HG03378 (cell line): ENCODE data around the gene SERINC3.

ENCODE experiments used
- ATAC-seq: cut with Tn5 transposase; IDR thresholded peaks from one replicate; pipeline ENCODE4 v1.9.1; 2021; ENCODE audit warnings: mild to moderate bottlenecking, moderate library complexity; ENCODE audit not compliant: unreplicated experiment

The SERINC3 gene

DNA sequence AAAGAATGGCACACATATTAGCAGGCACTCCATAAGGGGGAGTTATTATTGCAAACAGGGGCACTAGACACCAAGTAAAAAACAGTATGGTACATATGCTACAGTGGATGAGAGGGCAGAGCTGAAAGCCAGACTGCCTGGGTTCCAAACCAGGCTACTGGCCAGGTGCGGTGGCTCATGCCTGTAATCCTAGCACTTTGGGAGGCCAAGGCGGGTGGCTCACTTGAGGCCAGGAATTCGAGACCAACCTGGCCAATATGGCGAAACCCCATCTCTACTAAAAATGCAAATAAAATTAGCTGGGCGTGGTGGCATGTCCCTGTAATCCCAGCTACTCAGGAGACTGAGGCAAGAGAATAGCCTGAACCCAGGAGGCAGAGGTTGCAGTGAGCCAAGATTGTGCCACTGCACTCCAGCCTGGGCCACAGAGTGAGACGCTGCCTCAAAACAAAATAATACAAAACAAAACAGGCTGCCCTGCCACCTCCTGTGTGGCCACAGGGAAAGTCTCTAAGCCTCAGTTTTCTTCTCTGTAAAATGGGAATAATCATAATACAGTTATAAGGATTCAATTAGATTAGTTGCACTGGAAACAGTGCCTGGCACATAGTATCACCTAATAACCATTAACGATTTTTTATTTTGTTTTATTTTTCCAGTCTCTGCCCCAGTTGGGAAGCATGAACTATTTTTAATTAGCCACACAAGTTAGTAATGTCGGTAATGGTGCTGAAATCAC lies 53.7 kb downstream of the SERINC3 start:
- no peak for ATAC-seq

- no peak for ATAC-seq
Observed at GRCh38 chr20:44467289-44467883, 54.5 kb downstream of the SERINC3 start.

GRCh38 chr20:44465001-44465560 lies 56.8 kb downstream of the SERINC3 start:
- ATAC-seq: no peak

DNA sequence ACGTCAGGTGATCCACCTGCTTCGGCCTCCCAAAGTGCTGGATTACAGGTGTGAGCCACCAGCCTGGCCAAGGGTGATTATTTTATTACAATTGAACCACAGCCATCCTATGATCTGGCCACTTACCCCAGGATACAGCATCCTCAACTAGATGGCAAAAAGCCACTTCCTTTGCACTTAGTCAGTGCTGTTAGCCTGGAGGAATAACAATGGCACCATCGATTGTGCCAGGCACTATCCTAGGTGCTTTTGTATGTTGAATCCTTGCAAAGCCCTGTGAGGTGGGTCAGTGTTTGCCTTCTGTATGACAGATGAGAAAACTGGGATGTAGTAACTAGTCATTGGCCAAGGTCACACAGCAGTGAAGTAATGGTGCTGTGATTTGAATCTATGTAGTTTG lies 57.4 kb downstream of the SERINC3 start:
- ATAC-seq: no peak

GRCh38 chr20:44463466-44463865 lies 58.4 kb downstream of the SERINC3 start:
- no peak for ATAC-seq

- ATAC-seq: no peak
Observed at GRCh38 chr20:44461803-44462174, 60.1 kb downstream of the SERINC3 start.

GRCh38 chr20:44461142-44461802 lies 60.6 kb downstream of the SERINC3 start:
- no peak for ATAC-seq

DNA sequence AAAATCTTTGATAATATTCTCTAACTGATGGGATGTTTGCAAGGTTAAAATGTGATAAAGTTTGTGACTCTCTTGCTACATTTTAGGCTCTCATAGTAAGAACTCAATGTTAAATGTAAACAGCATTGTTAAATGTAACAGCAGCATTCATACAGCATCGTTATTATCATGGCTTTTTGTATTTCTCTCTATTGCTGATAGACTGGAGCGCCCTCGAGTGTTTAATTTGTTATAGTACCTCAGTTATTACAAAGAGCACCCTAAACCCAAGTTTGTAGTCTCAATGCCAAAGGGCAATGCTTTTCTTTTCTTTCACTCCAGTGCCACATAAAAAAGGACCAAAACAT lies 61.1 kb downstream of the SERINC3 start:
- no peak for ATAC-seq

GRCh38 chr20:44459271-44459670 lies 62.6 kb downstream of the SERINC3 start:
- ATAC-seq: no peak

DNA sequence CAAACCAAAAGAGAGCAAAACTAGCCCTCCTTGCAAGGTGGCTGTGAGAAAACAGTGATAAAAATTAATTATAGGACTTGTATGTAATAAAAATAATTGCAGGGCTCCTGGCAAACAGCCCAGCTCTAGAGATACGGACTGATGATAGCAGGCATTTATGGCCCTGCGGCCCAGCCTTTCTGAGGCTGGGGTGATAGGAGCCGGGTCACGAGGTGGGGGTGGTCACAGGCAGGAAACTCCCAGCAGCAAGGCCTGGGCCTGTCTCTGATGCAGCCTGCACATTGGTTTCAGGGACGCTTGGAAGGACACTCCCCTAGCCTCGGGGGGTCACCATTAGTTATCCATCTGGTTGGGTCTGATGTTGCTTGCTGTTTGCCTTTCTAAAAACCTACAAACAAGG lies 64.9 kb downstream of the SERINC3 start:
- no peak for ATAC-seq

- ATAC-seq: no peak
Observed at GRCh38 chr20:44456611-44457010, 65.3 kb downstream of the SERINC3 start.

- no peak for ATAC-seq
Observed at GRCh38 chr20:44455126-44455525, 66.7 kb downstream of the SERINC3 start.

DNA sequence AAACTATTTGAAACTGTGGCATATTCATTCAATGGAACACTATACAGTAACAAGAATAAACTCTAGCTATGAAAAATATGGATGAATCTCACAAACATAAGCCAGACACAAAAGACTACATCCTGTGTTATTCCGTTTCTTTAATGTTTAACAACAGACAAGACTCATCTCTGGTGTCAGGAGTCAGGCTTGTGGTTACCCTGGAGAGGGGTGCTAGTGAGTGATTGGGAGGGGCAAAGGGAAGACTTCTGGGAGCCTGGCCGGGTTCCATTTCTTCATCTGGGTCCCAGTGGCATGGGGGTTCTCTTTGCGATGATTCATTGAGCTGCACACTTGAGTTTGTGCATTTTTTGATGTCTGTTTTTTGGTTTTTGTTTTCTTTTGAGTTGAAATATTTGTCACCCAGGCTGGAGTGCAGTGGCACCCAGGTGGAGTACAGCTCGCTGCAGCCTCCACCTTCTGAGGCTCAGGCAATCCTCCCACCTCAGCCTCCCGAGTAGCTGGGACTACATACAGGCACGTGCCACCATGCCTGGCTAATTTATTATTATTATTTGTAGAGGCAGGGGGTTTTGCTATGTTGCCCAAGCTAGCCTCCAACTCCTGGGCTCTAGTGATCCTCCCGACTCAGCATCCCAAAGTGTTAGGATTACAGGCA lies 67.4 kb downstream of the SERINC3 start:
- no peak for ATAC-seq

DNA sequence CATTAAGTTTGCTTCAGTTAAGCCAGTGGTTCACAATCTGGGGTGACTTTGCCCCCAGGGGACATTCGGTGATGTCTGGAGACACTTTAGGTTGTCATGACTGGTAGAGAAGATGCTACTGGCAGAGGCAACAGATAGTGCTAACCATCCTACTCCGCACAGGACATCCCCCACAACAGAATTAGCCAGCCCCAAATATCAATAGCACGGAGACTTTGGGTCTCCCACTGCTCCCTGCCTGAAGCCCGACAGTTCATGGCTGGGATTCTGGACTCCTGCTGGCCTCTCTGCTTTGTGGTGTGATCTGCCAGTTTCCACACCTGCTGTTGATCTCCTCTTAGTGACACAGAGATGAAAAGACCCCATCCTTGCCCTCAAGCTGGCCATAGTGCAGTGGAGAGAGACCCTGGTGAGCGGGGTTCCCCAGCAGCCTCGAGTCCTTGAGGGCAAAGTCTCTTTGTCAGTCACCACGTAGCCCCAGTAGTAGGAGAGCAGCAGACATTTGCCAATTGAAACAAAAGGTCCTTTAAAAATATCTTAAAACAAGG lies 70.9 kb downstream of the SERINC3 start:
- no peak for ATAC-seq

GRCh38 chr20:44450281-44450889 lies 71.5 kb downstream of the SERINC3 start:
- no peak for ATAC-seq

- no peak for ATAC-seq
Observed at GRCh38 chr20:44449864-44450263, 72.0 kb downstream of the SERINC3 start.

DNA sequence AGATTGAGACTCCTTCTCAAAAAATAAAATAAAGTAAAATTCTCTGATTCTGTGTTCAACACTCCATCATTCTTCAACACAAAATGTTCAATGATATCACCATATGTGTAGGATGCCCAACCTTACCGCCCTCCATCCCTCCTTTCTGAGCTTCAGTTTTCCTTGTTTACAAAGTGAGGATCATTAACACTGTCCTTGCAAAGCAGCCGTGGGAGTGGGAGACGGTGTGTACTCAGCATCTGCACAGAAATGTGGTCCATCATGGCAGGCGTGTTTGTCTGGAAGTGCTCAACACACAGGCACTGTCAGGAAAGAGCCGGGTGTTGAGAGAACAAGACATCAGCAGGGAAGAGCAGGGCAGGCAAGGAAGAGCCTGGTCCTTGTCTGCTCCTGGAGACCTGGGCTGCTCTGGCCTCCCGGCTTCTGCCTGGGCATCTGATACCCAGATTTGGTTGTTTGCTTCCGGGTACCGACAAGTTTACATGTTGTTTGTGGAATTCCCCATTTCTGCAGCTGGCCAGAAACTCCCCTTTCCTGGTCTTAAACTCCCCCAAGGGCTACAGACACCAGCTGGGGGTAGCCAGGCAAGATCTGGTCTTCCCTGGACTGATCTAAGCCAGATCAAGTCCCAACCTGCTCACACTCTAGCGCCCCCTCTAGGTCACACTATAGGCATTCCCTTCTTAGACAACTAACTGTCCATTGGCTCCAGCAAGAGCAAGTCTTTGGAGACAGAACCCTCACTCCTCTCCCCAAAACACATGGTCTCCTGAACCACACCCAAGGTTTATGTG lies 72.9 kb downstream of the SERINC3 start:
- ATAC-seq: no peak

GRCh38 chr20:44447827-44448419 lies 73.9 kb downstream of the SERINC3 start:
- ATAC-seq: no peak
